Measurements from ENCODE around the gene CENPC.

DNA sequence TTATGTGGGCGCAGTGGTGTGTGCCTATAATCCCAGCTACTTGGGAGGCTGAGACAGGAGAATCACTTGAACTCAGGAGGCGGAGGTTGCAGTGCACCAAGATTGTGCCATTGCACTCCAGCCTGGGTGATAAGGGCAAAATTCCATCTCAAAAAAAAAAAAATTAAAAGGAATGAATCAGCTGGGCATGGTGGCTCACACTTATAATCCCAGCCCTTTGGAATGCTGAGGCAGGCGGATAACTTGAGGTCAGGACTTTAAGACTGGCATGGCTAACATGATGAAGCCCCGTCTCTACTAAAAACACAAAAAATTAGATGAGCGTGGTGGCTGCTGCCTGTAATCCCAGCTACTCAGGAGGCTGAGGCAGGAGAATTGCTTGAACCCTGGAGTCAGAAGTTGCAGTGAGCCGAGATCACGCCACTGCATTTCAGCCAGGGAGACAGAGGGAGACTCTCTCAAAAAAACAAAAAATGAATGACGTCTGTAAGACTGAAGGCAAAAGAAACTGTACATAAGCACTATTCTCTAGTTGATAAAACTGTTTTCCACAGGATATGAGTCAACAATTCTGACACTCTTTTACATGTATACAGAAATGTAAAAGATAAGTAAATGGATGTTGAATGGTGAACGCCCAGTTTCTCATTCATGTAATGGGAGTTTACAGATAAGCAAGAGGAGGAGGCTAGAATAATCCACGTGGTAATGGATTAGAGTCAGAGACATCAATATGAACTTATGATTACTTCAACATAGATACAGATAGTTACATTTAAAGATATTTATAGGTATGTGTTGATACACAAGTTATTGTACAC, 22.2 kb downstream of the CENPC start:
- no peak for TF ChIP-seq EZH2 (IDR thresholded peaks at IDR 0.05; ENCODE audit: borderline replicate concordance, insufficient read depth, low read depth, low read length, poor library complexity, severe bottlenecking)
- TF ChIP-seq, protein P1, sequence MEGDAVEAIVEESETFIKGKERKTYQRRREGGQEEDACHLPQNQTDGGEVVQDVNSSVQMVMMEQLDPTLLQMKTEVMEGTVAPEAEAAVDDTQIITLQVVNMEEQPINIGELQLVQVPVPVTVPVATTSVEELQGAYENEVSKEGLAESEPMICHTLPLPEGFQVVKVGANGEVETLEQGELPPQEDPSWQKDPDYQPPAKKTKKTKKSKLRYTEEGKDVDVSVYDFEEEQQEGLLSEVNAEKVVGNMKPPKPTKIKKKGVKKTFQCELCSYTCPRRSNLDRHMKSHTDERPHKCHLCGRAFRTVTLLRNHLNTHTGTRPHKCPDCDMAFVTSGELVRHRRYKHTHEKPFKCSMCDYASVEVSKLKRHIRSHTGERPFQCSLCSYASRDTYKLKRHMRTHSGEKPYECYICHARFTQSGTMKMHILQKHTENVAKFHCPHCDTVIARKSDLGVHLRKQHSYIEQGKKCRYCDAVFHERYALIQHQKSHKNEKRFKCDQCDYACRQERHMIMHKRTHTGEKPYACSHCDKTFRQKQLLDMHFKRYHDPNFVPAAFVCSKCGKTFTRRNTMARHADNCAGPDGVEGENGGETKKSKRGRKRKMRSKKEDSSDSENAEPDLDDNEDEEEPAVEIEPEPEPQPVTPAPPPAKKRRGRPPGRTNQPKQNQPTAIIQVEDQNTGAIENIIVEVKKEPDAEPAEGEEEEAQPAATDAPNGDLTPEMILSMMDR (IDR thresholded peaks at IDR 0.05), result no peak

Data from B cell (primary cell).